ENCODE measurements around the gene SET. TPM values are rescaled to one million over a fixed set of nuclear protein-coding genes. Genes with fewer than 3 reads are reported as not detected.
"Not testable (repeated sequence)": the region's sequence is repeated elsewhere in the genome, so short reads cannot be mapped to it uniquely, and the experiment has no call there.

The SET gene
- total RNA-seq, 2 experiments from 2014 or later, result 598 to 701 TPM

DNA sequence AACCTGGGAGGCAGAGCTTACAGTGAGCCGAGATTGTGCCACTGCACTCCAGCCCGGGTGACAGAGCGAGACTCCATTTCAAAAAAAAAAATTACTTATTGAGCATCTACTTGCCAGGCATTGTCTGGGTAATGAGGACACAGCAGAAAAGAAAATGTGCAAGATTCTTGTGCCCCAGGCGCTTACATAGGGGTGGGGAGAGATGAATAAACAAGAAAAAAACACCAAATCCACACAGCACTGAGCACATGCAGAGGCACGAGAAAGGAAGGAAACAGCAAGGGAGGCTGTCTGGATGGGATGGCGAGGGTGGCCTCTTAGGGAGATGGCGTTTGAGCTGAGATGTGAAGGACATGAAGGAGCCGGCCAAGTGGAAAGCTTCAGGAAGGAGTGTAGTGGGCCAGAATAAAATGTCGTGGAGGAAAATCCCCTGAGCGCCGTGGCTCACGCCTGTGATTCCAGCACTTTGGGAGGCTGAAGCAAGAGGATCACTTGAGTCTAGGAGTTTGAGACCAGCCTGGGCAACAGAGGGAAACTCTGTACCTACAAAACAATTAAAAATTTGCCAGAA, 46.3 kb upstream of the SET start:
- Histone ChIP-seq H3K9me2 (ENCODE audit: insufficient read depth, low read length) (no peaks in the 10 kb centered on the region), H3K4me2 (ENCODE audit: low read length) (peak overlapping the region; percentile 73), H4K20me1 (ENCODE audit: insufficient read depth, low read length) (no peaks in the 10 kb centered on the region), H3K79me2 (ENCODE audit: insufficient read depth, low read depth, low read length) (no peaks in the 10 kb centered on the region), H3K36me3 (ENCODE audit: insufficient read depth, low read length) (peaks cover 12% of the 10 kb centered on the region; the same call in 1 of the 2 replicates), H3K4me1 (ENCODE audit: insufficient read depth, low read length, poor library complexity, severe bottlenecking) (peaks cover 23% of the 10 kb centered on the region), H3K27ac (ENCODE audit: low read depth, low read length, poor library complexity, severe bottlenecking) (peak overlapping the region; percentile 87), H3K4me3 (ENCODE audit: low read depth, low read length, poor library complexity, severe bottlenecking) (no peak overlapping the region), H2AFZ (ENCODE audit: low read length) (peak overlapping the region; percentile 75; the same call in 1 of the 2 replicates), H3K9me3 (ENCODE audit: low read length) (no peaks in the 10 kb centered on the region)
- DNase-seq (ENCODE audit: low spot score), result peak; percentile 17
- TF ChIP-seq EZH2phosphoT487 (IDR thresholded peaks at IDR 0.05; ENCODE audit: borderline replicate concordance, low read depth, low read length), result no peak
- ChIA-PET CTCF (ENCODE audit: unreplicated experiment) (no interaction called here), POLR2A (interaction anchor here (0.6 to 1.5 kb wide), 5 partner anchors 11 to 342 kb away, joined by 3 to 8 read pairs (median 4); no protein-coding TSS in a partner anchor)
- intact Hi-C loops (cut with micrococcal nuclease; ENCODE audit: unreplicated experiment), result loop anchor here (10.0 kb wide), 2 partner anchors 82 to 142 kb away; partner anchors contain the start of genes TBC1D13 and ZDHHC12
- no TSS peak for BruUV-seq (replicated peaks)

DNA sequence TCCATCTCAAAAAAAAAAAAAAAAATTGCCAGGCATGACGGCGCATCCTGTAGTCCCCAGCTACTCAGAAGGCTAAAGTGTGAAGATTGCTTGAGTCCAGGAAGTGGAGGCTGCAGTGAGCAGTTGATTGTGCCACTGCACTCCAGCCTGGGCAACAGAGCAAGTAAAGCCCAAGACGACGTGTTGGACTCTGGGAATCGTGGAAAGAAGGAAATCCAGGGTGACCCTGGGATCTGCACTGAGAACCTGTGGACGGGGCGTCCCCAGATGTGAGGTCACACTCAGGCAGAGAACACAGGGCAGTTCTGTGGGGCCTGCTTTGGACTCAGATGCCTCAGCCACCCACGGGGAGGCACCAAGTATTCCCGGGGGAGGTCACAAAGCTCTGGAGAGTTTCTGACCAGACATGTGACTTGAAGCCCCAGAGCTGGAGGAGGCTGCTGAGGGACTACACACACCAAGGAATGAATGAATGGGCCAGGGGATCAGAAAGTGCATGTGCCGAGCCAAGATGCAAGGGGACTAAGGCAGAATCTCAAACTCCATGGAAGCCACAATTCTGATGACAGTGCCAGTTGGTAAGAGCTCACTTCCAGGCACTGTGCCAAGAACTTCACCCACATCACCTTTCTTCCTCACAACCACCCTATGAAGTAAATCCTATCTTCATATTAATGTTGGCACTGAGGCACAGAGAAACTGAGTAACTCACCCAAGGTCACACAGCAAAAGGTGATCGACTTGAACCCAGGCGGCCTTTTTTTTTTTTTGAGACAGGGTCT, 45.3 kb upstream of the SET start:
- peak; percentile 89 for DNase-seq (ENCODE audit: low spot score)
- intact Hi-C loops (cut with micrococcal nuclease; ENCODE audit: unreplicated experiment), result loop anchor here (10.0 kb wide), 2 partner anchors 81 to 141 kb away; partner anchors contain the start of genes TBC1D13 and ZDHHC12
- H3K79me2 ChIP-seq (ENCODE audit: insufficient read depth, low read depth, low read length), result no peaks in the 10 kb centered on the region

DNA sequence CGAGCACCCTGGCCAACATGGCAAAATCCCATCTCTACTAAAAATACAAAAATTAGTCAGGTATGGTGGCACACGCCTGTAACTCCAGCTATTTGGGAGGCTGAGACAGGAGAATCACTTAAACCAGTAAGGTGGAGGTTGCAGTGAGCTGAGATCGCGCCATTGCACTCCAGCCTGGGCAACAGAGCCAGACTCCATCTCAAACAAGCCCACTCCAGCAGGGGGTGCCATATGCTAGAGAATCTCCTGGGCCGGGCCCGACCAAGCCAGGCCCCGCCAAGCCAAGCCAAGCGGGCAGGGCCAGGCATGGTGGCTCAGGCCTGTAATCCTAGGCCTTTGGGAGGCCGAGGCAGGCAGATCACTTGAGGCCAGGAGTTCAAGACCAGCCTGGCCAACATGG, 40.8 kb upstream of the SET start:
- H3K9me3 ChIP-seq (ENCODE audit: low read length); H3K27ac ChIP-seq (ENCODE audit: low read depth, low read length, poor library complexity, severe bottlenecking); H3K4me2 ChIP-seq (ENCODE audit: low read length); H3K79me2 ChIP-seq (ENCODE audit: insufficient read depth, low read depth, low read length); POLR2A ChIA-PET; H2AFZ ChIP-seq (ENCODE audit: low read length); H3K36me3 ChIP-seq (ENCODE audit: insufficient read depth, low read length); BruUV-seq (replicated peaks); CTCF ChIA-PET (ENCODE audit: unreplicated experiment); H3K4me3 ChIP-seq (ENCODE audit: low read depth, low read length, poor library complexity, severe bottlenecking); H3K9me2 ChIP-seq (ENCODE audit: insufficient read depth, low read length); H4K20me1 ChIP-seq (ENCODE audit: insufficient read depth, low read length): not testable (repeated sequence)
- peak; percentile 68 for DNase-seq (ENCODE audit: low spot score)
- H3K4me1 ChIP-seq (ENCODE audit: insufficient read depth, low read length, poor library complexity, severe bottlenecking), result peaks cover 26% of the 10 kb centered on the region
- intact Hi-C loops (cut with micrococcal nuclease; ENCODE audit: unreplicated experiment), result loop anchor here (5.0 to 10.0 kb wide), 4 partner anchors 39 to 169 kb away; partner anchors contain the start of genes ENDOG, SET, TBC1D13 and ZDHHC12
- TF ChIP-seq, protein P1, sequence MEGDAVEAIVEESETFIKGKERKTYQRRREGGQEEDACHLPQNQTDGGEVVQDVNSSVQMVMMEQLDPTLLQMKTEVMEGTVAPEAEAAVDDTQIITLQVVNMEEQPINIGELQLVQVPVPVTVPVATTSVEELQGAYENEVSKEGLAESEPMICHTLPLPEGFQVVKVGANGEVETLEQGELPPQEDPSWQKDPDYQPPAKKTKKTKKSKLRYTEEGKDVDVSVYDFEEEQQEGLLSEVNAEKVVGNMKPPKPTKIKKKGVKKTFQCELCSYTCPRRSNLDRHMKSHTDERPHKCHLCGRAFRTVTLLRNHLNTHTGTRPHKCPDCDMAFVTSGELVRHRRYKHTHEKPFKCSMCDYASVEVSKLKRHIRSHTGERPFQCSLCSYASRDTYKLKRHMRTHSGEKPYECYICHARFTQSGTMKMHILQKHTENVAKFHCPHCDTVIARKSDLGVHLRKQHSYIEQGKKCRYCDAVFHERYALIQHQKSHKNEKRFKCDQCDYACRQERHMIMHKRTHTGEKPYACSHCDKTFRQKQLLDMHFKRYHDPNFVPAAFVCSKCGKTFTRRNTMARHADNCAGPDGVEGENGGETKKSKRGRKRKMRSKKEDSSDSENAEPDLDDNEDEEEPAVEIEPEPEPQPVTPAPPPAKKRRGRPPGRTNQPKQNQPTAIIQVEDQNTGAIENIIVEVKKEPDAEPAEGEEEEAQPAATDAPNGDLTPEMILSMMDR (conservative IDR thresholded peaks at IDR 0.05; ENCODE audit: low read length), result peak; percentile 70

More for the DNA sequence above, 45.3 kb upstream of the SET start:
- no peaks in the 10 kb centered on the region for H4K20me1 ChIP-seq (ENCODE audit: insufficient read depth, low read length)
- peak overlapping the region; percentile 75 for H2AFZ ChIP-seq (ENCODE audit: low read length)
- peak overlapping the region; percentile 73 for H3K4me2 ChIP-seq (ENCODE audit: low read length)
- peaks cover 27% of the 10 kb centered on the region for H3K4me1 ChIP-seq (ENCODE audit: insufficient read depth, low read length, poor library complexity, severe bottlenecking)
- no peaks in the 10 kb centered on the region for H3K9me2 ChIP-seq (ENCODE audit: insufficient read depth, low read length)
- peaks cover 9% of the 10 kb centered on the region; the same call in 1 of the 2 replicates for H3K36me3 ChIP-seq (ENCODE audit: insufficient read depth, low read length)
- TF ChIP-seq EZH2phosphoT487 (IDR thresholded peaks at IDR 0.05; ENCODE audit: borderline replicate concordance, low read depth, low read length), result no peak
- TF ChIP-seq, protein P1 (conservative IDR thresholded peaks at IDR 0.05; ENCODE audit: low read length), result no peak
- H3K4me3 ChIP-seq (ENCODE audit: low read depth, low read length, poor library complexity, severe bottlenecking), result peak overlapping the region; percentile 42
- no TSS peak for BruUV-seq (replicated peaks)
- ChIA-PET POLR2A (interaction anchor here (0.5 to 1.5 kb wide), 9 partner anchors 8 to 423 kb away, joined by 3 to 8 read pairs (median 3); partner anchors contain the start of gene ENDOG), CTCF (ENCODE audit: unreplicated experiment) (no interaction called here)
- no peaks in the 10 kb centered on the region for H3K9me3 ChIP-seq (ENCODE audit: low read length)
- H3K27ac ChIP-seq (ENCODE audit: low read depth, low read length, poor library complexity, severe bottlenecking), result peak overlapping the region; percentile 87

Data from OCI-LY7 (cell line).